NCI-H1694 (cell line): ENCODE data around the gene PDS5A.
"Not testable (repeated sequence)": the region's sequence is repeated elsewhere in the genome, so short reads cannot be mapped to it uniquely, and the experiment has no call there.

Source experiments
- DNase-seq: peaks from one replicate; lab custom pipeline; 2025; lab: John Stamatoyannopoulos, UW

PDS5A gene

GRCh38 chr4:39905656-39906055 lies 72.1 kb downstream of the PDS5A start:
- DNase-seq = no peak

DNA sequence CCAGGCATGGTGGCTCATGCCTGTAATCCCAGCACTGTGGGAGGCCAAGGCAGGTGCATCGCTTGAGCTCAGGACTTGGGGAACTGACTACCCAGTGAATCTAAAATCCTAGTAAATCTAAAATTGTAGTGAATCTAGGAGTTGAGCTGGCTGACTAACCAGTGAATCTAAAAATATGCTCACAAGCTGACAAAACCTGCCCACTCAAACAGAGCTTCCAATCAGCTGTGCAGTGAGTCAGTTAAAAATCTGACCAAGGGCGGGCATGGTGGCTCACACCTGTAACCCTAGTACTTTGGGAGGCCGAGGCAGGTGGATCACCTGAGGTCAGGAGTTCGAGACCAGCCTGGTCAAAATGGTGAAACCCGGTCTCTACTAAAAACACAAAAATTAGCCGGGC lies 72.7 kb downstream of the PDS5A start:
- DNase-seq = not testable (repeated sequence)

DNA sequence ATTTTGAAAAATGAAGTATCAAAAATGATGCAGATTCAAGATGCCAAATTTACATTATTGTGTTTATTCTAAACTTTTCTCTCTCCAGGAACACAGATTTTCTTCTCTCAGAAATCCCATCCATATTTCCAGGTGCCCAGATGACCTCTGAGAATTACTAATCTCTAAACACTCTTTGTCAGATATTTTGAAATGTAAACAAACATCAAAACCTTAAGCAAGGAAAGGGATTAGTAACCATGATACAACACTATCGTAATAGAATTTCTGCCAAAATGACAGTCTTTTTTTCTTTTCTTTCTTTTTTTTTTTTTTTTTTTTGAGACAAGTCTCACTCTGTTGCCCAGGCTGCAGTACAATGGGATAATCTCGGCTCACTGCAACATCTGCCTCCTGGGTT lies 76.7 kb downstream of the PDS5A start:
- no peak for DNase-seq

- no peak for DNase-seq
These were observed 78.4 kb downstream of the PDS5A start for GRCh38 chr4:39899291-39899690.

- DNase-seq = no peak
These were observed 79.7 kb downstream of the PDS5A start for GRCh38 chr4:39898015-39898414.

GRCh38 chr4:39893693-39894072 lies 84.0 kb downstream of the PDS5A start:
- no peak for DNase-seq

- DNase-seq = no peak
These were observed 84.6 kb downstream of the PDS5A start for GRCh38 chr4:39892988-39893692.

- DNase-seq = no peak
These were observed 88.5 kb downstream of the PDS5A start for GRCh38 chr4:39889226-39889625.

DNA sequence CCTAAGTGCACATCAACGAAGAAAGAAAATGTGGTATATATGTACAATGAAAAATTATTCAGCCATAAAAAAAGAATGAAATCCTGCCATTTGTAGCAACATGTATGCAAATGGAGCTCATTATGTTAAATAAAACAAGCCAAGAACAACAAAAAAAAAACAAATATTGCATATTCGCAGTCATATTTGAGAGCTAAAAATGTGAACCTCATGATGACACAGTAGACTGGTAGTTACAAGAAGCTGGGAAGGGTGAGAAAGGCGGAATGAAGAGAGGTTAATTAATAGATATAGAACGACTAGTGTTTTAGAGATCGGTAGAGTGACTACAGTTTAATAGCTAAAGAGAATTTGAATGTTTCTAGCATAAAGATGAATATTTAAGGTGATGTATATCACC lies 89.2 kb downstream of the PDS5A start:
- DNase-seq = no peak

- no peak for DNase-seq
These were observed 94.1 kb downstream of the PDS5A start for GRCh38 chr4:39883646-39884045.

GRCh38 chr4:39881789-39882188 lies 95.9 kb downstream of the PDS5A start:
- DNase-seq = no peak

GRCh38 chr4:39877971-39878370 lies 99.7 kb downstream of the PDS5A start:
- no peak for DNase-seq

GRCh38 chr4:39873823-39874222 lies 103.9 kb downstream of the PDS5A start:
- DNase-seq = no peak

DNA sequence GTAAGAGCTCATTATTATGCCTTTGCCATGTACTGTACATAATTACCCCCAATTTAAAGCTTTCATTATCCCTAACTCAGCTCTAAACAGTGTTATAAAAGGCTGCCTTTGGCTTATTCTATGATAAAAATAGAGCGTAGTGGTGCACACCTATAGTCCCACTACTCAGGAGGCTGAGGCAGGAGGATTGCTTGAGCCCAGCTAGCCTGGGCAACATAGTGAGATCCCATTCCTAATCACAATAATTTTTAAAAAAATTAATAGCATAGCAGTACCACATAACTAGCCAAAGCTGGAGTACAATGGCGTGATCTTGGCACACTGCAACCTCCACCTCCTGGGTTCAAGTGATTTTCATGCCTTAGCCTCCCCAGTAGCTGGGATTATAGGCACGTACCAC lies 112.4 kb downstream of the PDS5A start:
- no peak for DNase-seq

GRCh38 chr4:39864391-39864790 lies 113.3 kb downstream of the PDS5A start:
- DNase-seq = no peak

DNA sequence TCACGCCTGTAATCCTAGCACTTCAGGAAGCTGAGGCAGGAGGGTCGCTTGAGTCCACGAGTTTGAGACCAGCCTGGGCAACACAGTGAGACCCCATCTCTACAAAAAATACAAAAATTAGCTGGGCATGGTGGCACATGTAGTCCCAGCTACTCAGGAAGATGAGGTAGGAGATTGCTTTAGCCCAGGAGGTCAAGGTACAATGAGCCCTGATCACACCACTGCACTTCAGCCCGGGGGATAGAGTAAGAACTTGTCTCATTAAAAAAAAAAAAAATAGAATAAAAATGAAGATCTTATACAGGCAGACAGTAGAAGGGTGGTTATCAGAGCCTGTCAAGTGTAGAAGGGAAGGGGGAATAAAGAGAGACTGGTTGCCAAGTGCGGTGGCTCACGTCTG lies 116.9 kb downstream of the PDS5A start:
- DNase-seq = no peak

DNA sequence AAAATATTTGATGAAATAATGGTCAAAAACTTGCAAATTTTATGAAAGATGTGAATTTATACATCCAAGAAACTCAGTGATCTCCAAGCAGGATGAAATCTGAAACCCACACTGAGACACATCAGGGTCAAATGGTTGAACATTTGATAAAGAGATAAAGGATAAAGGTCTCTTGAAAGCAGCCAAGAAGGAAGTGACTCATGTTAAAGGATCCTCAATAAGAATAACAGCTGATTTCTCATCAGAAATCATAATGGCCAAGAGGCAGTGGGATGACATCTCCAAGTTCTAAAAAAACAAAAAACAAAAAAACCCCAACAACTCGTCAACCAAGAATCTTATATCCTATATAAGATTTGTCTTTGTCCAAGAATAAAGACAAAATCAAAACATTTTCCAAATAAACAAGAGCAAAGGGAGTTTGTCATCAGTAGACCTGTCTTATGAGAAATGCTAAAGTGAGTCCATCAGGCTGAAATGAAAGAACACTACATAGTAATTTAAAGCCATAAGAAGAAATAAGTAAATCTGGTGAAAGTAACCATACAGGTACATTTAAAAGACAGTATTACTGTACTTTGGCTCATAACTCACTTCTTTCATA lies 121.7 kb downstream of the PDS5A start:
- no peak for DNase-seq

DNA sequence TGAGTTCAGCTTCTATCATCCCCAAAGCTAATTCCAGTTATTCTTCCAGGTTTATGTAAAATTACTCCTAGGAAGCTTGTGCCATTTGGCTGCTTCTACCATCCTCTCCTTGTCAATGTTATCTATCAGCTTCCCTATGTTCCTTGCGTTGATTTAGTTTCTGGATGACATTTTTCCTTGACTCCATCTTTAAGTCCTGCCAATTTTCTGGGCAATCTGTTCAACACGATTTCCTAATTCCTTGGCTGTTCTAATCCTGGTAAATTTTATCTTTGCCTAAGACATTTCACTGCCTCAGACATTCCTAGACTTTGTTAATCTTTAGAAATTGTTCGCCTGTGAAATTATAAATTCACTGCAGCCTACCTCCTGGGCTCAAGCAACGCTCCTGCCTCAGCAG lies 125.1 kb downstream of the PDS5A start:
- no peak for DNase-seq

DNA sequence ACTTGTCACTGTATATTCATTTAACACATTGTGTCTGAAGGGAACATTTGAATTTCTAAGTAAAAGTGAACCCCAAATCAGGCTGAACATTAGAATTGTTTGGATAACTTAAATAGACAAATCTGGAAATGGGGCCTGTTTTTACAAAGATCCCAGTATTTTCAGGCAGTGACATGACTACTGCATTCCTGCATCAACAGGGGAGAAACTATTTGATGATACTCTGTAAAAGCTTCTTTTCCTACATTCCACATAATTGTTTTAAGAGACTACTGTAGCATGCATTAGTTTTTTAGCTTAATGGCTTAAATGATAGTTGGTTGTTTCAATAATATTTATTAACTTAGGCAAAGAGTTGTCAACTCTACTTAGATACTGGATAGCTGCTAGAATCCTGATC lies 127.0 kb downstream of the PDS5A start:
- no peak for DNase-seq

DNA sequence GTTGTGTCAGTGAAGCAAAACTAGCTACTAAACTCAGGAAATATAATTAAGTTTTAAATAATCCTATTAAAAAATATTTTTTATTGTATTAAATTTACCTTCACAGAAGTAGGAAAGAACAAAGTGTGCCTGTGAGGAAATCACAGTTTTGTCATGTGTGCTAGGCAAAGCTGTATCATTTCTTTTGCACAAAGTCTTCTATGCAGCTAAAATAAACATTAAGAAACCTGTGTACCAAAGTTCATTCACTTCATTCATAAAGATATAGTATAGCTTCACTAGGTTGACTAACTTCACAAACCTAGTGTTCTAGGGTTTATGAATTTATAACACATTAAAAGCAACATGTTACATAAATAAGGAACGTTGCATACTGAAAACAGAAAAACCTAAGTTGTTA lies 131.0 kb downstream of the PDS5A start:
- DNase-seq = no peak

GRCh38 chr4:39846120-39846519 lies 131.6 kb downstream of the PDS5A start:
- no peak for DNase-seq

DNA sequence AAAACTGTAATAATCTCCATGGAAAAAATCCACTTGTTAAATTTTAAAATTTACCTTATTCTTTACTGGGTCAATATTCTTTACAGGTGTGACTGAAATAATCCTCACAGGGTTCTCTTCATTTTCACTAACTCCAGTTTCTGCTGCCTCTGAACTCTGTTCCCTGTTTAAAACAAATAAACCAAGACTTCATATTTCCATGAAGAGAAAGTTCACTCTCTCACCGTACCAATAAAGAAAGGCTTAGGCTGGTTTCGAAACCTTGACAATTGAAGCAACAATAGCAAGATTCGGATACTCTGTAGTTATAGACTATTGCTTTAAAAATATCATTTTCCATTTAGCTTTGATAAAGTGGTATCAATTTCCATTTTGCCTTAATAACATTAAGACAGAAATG lies 135.8 kb downstream of the PDS5A start:
- DNase-seq = no peak

DNA sequence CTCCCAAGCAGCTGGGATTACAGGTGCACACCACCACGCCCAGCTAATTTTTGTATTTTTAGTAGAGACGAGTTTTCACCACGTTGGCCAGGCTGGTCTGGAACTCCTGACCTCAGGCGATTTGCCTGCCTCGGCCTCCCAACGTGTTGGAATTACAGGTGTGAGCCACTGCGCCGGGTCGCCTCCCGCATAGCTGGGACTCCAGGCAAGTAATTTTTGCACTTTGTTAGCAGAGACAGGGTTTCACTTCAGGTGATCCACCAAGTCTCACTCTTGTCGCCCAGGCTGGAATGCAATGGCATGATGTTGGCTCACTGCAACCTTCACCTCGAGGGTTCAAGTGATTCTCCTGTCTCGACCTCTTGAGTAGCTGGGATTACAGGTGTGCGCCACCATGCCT lies 137.2 kb downstream of the PDS5A start:
- not testable (repeated sequence) for DNase-seq

- DNase-seq = no peak
These were observed 137.7 kb downstream of the PDS5A start for GRCh38 chr4:39840027-39840426.
